Measurements from ENCODE around the gene RNF223.

DNA sequence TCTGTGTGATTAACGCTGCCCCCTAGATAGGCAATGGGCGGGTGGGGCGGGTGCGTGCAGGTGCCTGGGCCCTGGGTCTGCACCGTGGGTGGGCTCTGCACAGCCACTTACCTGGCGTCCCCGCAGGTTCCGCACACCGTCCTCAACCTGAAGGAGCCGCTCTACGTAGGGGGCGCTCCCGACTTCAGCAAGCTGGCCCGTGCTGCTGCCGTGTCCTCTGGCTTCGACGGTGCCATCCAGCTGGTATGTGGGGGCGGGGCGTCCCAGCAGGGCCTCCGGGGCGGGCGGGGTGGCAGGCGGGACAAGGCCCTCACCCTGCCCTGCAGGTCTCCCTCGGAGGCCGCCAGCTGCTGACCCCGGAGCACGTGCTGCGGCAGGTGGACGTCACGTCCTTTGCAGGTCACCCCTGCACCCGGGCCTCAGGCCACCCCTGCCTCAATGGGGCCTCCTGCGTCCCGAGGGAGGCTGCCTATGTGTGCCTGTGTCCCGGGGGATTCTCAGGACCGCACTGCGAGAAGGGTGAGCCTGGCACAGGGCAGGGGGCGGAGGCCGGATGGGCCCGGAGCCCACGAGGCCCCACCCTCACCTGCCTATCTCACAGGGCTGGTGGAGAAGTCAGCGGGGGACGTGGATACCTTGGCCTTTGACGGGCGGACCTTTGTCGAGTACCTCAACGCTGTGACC is 22.8 kb downstream of the RNF223 start:
- TF ChIP-seq POLR2A (IDR thresholded peaks at IDR 0.05; ENCODE audit: low read length) (no peak), RNF2 (IDR thresholded peaks at IDR 0.05; ENCODE audit: borderline replicate concordance, low read depth) (no peak), SMC3 (IDR thresholded peaks at IDR 0.05) (no peak), TFCP2L1 (CRISPR knock-in tag; IDR thresholded peaks at IDR 0.05) (no peak), CTCF (IDR thresholded peaks at IDR 0.05) (no peak), JUNB (IDR thresholded peaks at IDR 0.05) (no peak), RAD21 (conservative IDR thresholded peaks at IDR 0.05 in 1 of 2, IDR thresholded peaks at IDR 0.05 in 1 of 2) (no peak), MYC (IDR thresholded peaks at IDR 0.05; ENCODE audit: borderline replicate concordance, low read length) (no peak)
